GM18505 (cell line): Measurements from ENCODE around the gene SPART.
A peak's percentile ranks its signal among the peaks of the same experiment; 100 is the strongest.

ENCODE experiments used
- ATAC-seq: cut with Tn5 transposase; IDR thresholded peaks from one replicate; pipeline ENCODE4 v1.9.1; 2021; ENCODE audit not compliant: unreplicated experiment
- POLR2A ChIP-seq: IDR thresholded peaks from 4 replicates; pipeline ENCODE4 v1.6.1; 2011; ENCODE audit warnings: borderline replicate concordance; ENCODE audit not compliant: insufficient read depth, insufficient read length; ENCODE audit errors: extremely low read depth

SPART gene, protein sequence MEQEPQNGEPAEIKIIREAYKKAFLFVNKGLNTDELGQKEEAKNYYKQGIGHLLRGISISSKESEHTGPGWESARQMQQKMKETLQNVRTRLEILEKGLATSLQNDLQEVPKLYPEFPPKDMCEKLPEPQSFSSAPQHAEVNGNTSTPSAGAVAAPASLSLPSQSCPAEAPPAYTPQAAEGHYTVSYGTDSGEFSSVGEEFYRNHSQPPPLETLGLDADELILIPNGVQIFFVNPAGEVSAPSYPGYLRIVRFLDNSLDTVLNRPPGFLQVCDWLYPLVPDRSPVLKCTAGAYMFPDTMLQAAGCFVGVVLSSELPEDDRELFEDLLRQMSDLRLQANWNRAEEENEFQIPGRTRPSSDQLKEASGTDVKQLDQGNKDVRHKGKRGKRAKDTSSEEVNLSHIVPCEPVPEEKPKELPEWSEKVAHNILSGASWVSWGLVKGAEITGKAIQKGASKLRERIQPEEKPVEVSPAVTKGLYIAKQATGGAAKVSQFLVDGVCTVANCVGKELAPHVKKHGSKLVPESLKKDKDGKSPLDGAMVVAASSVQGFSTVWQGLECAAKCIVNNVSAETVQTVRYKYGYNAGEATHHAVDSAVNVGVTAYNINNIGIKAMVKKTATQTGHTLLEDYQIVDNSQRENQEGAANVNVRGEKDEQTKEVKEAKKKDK

DNA sequence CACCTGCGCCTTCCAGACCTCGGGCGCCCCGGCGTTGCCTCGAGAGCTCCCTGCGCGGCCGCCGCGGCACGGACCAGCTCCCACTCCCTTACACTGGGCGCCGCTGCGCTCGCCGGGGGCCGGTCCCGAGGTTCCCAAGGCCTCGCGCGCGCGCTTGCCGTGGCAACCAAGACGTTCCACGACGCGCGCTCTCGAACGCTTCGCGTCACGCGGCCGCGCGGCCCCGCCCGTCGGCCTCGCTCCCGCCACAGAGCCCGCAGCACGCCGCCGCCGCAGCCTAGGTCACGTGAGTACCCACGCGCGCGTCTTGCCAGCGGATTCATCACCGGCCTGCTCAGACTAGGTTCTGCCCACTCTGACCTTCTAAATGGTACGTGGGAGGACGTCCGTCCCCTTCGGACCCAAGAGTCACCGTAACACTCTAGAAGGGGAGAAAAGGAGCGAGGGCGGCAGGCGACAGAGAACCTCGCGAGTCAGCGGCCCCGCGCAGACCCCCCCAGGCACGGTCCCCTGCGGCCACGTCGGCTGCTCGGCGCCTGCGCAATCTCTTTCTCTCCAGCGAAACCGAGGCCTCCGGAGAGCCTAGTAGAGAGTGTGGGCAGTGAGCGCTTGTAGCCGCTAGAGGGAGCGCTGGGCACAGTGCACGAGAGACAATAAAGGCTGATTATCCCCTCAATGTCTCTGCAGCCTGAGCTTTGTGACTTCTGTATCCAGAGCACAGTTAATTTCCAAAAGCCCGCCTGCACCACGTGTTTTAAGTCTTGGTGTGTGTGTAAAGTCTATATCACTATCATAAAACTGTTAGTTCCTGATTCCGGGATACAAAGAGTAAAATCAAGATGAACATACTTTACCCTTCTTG lies at the start of gene SPART:
Gene SPART, minus strand, starts transcription at position 173 of the 862 bp plus-strand sequence. CDS start 10,564 bp downstream, outside the sequence.
- peak; percentile 94 for ATAC-seq
- TF ChIP-seq POLR2A = no peak

DNA sequence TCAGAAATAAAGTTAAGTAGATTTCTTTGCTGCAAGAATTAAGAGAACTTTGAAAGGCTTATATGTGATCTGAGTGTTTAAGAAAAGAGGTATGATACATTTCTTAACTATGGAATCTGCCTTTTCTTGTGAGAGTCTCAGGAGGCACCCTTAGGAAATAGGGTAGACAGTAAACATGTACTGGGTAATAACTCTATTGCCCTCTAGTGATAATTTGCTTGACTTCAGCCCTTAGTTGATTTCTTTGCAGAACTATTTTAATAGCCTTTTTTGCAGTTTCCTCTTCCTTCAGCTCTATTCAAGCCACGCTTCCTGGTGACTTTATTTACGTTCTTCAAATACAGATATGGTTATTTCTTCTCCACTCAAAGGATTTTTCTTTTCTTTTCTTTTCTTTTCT lies 49.1 kb upstream of the SPART start:
- no peak for ATAC-seq
- no peak for TF ChIP-seq POLR2A

DNA sequence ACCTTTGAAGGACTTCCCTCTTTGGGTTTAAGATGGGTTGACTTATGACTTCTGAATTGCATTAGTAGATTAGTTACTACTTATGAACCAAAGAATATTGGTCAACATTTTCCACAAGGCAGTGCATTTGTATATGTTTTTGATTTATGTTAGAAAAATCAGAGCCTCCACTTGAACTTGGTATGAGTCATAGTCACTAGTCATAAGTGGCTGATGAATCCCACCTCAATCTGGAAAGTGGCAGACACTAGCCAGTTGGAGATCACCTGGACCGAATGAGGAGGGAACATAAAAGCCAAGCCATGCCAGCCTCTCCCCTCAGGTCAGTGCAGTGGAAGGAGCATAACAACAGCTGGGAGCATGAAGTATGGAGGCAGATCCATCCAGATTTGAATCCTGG lies 39.3 kb upstream of the SPART start:
- TF ChIP-seq POLR2A = no peak
- ATAC-seq = no peak

DNA sequence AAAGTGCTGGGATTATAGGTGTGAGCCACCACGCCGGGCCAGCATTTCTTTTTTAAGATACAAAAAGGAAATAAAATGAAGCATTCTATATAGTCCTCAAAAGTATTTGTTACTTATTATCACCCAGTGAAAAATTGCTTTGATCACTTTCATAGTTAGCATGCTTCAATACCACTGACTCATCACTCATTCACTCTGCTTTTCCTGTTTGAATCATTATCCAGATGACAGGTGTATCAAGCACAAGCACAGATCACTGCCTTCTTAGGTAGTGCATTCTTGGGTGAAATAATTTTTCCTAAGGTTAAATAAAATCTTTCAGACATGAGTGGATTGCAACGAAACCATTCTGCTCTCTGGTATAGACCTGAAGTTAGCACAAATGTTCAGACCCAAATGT lies 35.8 kb upstream of the SPART start:
- no peak for TF ChIP-seq POLR2A
- no peak for ATAC-seq

DNA sequence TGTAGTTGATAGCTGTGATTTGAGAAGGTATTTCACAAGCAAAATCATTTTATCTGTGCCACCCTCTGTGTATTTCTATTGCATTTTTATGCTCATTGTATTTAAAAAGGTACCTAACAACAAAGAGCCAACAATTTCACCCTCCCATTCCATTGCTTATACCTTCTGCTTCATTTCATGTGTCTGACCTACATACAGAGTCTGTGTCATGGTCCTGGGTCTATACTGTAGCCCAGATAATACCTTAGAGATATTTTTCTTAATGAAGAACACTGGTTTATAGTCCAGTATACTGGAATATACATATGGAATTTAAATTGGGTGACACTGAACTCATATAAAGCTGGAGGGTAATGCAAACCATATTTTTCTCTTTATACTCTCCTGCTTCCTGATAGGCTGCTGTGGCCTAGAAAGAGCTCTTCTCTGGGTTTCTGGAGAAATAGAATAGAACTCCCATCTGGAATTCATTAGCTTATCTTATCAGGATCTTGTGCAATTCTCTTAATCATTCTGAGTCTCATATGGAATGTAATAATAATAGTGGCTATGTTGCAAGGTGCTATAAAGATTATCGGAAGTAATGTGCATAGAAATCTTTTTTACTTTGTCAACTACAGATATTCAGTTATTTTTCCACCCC lies 31.8 kb upstream of the SPART start:
- no peak for TF ChIP-seq POLR2A
- no peak for ATAC-seq

DNA sequence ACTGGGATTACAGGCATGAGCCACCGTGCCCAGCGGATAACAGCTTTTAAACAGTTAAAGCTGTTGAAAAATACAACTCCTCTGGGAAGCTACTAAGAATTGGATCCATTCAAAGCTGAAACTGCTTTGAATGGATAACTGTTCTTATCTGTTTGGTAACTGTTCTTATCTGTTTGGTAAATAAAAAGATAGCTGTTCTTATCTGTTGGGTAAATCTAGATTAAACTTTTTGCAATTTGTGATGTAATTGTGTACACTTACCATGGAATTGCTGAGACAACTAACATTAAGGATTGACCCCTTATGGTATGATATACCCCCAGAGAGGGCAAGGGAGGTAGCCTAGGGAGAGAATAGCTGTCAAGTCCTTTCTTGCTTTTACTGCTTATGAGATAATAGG lies 27.9 kb upstream of the SPART start:
- no peak for ATAC-seq
- TF ChIP-seq POLR2A = no peak

DNA sequence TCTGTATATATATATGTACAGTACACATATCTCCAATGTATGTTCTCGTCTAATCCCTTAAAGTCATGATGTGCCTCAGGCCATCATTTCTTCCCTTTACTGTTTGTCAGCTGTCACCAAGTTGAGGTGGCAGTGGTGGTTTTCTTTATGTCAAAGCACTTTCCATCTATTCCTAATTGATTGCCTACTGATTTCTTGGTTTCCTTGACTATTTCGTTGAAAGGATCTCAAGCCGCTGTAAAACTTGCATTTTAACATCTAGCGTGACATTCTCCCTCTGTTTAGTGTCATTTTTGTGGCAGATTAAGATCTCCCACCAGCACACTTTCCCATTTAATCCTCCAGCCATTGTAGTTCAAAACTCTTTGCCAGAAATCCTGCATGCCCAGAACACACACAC lies 25.0 kb upstream of the SPART start:
- no peak for ATAC-seq
- TF ChIP-seq POLR2A = no peak

DNA sequence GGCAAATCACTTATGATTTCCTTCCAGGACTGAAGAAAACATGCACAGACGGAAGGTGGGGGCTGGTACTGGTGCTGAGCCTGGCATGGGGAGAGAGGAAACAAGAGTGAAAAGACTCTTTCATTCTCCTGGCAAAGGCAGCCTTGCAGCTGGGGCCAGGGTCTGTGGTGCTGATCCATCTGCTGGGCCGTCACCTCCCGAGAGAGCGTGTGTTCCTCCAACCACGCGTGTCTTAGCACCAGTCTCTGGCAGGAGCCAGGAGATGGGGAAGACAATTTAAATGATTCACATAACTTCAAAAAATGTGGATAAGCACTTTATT lies 23.9 kb upstream of the SPART start:
- no peak for ATAC-seq
- TF ChIP-seq POLR2A = no peak

DNA sequence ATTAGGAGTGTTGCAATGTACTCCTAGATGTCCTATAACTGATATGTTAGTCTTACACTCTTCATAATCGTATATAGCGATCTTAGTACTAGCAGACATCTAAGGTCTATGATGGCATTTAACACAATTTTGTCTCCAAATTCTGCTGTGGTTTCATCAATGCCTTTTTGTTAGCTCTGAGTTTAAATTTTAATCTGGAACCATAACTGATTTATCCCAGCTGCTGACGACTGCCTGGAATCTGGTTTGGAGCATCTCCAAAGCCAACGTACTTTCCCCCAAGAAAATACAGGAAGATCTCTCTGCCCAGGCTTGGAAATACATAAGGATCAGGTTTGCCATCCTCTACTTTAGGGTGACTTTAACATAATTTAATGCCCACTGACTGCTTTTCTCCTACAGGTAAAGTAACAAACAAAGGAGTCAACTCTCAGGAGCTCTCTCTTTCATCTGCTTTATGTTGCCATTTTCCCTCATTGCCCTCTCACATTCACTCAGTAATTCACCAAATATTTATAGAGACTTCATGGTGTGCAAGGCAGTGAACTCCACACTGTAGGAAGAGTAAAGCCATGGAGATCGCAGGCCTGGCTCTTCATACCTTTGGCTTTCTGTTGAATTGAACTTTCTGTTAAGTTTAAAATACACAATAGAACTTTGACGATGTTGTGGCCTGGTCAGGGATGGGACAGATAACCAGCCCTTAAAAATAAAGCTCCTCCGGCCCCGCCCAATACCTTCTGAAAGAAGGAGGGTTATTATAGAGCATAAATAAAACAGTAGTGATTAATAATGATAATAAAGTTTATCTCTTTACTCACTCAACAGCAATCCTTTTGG lies 23.3 kb upstream of the SPART start:
- no peak for ATAC-seq
- no peak for TF ChIP-seq POLR2A

DNA sequence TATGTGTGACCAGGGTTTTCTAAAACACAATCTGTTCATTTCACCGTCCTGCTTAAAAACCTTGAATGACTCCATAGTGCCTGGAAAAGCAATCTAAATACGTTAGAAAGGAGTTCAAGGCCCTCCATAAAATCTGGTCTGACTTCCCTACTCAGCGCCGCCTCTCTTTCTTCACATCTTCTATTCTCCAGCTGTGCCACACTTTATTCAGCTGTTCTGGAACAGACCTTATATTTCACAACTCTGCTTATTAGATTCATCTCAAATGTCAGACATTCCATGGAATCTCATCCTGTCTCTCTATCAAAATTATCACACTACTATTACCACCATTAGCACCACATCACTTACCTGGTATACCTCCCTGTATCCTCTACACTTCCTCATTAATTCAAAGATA lies 19.8 kb upstream of the SPART start:
- ATAC-seq = no peak

DNA sequence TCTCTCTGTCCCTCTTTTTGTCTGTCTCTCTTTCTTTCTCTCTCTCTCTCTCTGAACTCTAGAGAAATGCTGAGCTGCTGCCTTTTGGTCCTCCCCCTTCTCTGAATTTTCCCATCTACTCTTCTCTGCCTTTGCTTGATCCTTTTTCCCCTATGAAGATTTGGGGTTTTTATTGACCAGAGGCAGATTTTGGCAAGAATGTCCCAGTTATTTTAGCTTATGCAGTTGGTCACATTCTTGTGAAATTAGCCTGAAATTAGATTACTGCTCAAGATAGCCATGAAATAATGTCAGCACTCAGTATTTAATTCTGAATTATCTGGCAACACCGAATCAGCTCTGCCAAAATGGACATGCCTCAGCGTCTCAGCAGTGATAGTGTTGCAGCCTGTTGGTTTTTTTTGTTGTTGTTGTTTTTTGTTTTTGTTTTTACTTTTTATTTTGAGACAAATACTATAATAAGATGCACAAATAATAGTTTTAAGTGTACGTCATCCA lies 17.2 kb upstream of the SPART start:
- TF ChIP-seq POLR2A = no peak
- no peak for ATAC-seq

More for the DNA sequence above, 19.8 kb upstream of the SPART start:
- no peak for TF ChIP-seq POLR2A

DNA sequence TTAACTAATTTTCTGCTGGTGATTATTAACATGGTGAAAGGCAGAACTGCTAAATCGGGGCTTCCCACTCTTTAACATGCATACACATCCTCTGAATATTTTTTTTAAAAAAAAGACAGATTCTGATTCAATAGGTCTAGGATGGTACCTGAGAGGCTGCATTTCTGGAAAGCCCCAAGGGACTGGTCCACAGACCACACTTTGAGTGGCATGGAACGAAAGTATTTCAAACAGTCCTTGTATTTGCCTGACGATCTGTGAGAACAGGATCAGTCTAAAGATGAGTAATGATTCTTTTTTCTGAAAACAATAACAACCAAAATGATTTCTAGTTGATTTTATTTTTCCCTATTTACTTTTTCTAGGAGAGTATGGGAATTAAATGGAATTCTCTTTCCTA lies 16.7 kb upstream of the SPART start:
- ATAC-seq = no peak
- no peak for TF ChIP-seq POLR2A
